Mesenteric fat pad (tissue), 1 donor: ENCODE data around the gene JAKMIP3. TPM values are rescaled to one million over a fixed set of nuclear protein-coding genes. Genes with fewer than 3 reads are reported as not detected.

Source experiments
- DNase-seq: peaks from one replicate; pipeline ENCODE4 v3.0.0-alpha.2; 2020; ENCODE audit warnings: low spot score
- total RNA-seq: library from RNA; stranded (reverse); fragmentation: NEBNext Ultra II Directional; extraction: Animal tissue kit (Norgen Biotek cat#: 25700); gene quantifications from one replicate; pipeline ENCODE4 v1.2.1, GENCODE V29; 2021
- donor health status: DM: yes; HTN: yes; CAD: no.

JAKMIP3 gene
- total RNA-seq, 1 donor from 2014 or later = 0.48 TPM

- peak; percentile 89 for DNase-seq
These were observed 43.8 kb downstream of the JAKMIP3 start for GRCh38 chr10:132109341-132110110.

- DNase-seq = peak; percentile 86
These were observed 44.4 kb downstream of the JAKMIP3 start for GRCh38 chr10:132110111-132110521.

GRCh38 chr10:132110713-132111112 lies 45.0 kb downstream of the JAKMIP3 start:
- no peak for DNase-seq

- DNase-seq = peak; percentile 85
These were observed 45.5 kb downstream of the JAKMIP3 start for GRCh38 chr10:132111121-132111731.

GRCh38 chr10:132111871-132112341 lies 46.2 kb downstream of the JAKMIP3 start:
- peak; percentile 83 for DNase-seq

- DNase-seq = peak; percentile 64
These were observed 46.9 kb downstream of the JAKMIP3 start for GRCh38 chr10:132112611-132113010.

- DNase-seq = no peak
These were observed 47.5 kb downstream of the JAKMIP3 start for GRCh38 chr10:132113206-132113605.

- DNase-seq = peak; percentile 57
These were observed 48.1 kb downstream of the JAKMIP3 start for GRCh38 chr10:132113766-132114365.

- peak; percentile 72 for DNase-seq
These were observed 49.3 kb downstream of the JAKMIP3 start for GRCh38 chr10:132114953-132115520.

Other genes starting within 250 kb of the JAKMIP3 start
- gene PPP2R2D, start 164.9 kb upstream of the JAKMIP3 start, total RNA-seq = 27.4 TPM
- gene BNIP3, start 84.0 kb upstream of the JAKMIP3 start, total RNA-seq = 63.1 TPM
- gene DPYSL4, start 121.0 kb downstream of the JAKMIP3 start, total RNA-seq = 1.8 TPM
- gene STK32C, start 242.0 kb downstream of the JAKMIP3 start, total RNA-seq = 18.3 TPM